DOHH2 (cell line): ENCODE measurements around the gene FAM184B.

Experiments used
- H3F3A ChIP-seq: fragments of 200-600 bp; sonication (generic), shearing (Covaris generic); 2 replicates; pipeline ENCODE4 v1.6.0; 2016; ENCODE audit warnings: antibody characterized with exemption, mild to moderate bottlenecking; ENCODE audit not compliant: control insufficient read depth, insufficient read depth
- H3K27ac ChIP-seq: fragments of 200-600 bp; sonication (generic); 2 replicates; pipeline ENCODE4 v1.5.1; 2014; ENCODE audit warnings: low read depth, mild to moderate bottlenecking, low read length, moderate library complexity
- H3K27me3 ChIP-seq: fragments of 200-600 bp; sonication (generic); 2 replicates; pipeline ENCODE4 v1.6.1; 2014; ENCODE audit warnings: mild to moderate bottlenecking, low read length, mixed read lengths; ENCODE audit not compliant: control insufficient read depth
- H3K36me3 ChIP-seq: fragments of 200-600 bp; sonication (generic); 2 replicates; pipeline ENCODE4 v1.6.1; 2014; ENCODE audit warnings: mild to moderate bottlenecking, low read length, moderate library complexity, mixed read lengths; ENCODE audit not compliant: control insufficient read depth
- H3K4me1 ChIP-seq: fragments of 200-600 bp; sonication (generic); 2 replicates; pipeline ENCODE4 v1.6.1; 2014; ENCODE audit warnings: mild to moderate bottlenecking, low read length, mixed read lengths; ENCODE audit not compliant: control insufficient read depth
- H3K4me2 ChIP-seq: fragments of 200-600 bp; sonication (generic); 2 replicates; pipeline ENCODE4 v1.6.0; 2014; ENCODE audit warnings: mild to moderate bottlenecking, low read length, moderate library complexity
- H3K4me3 ChIP-seq: fragments of 200-600 bp; sonication (generic); 2 replicates; pipeline ENCODE4 v1.5.1; 2014; ENCODE audit warnings: mild to moderate bottlenecking, low read length, mixed read lengths
- H3K79me2 ChIP-seq: fragments of 200-600 bp; sonication (generic); 2 replicates; pipeline ENCODE4 v1.6.1; 2014; ENCODE audit warnings: mild to moderate bottlenecking, low read length, mixed read lengths; ENCODE audit not compliant: control insufficient read depth
- H3K9me2 ChIP-seq: fragments of 200-600 bp; sonication (generic); replicated peaks from 2 replicates; pipeline ENCODE4 v1.6.1; 2014; ENCODE audit warnings: mild to moderate bottlenecking, low read length, mixed read lengths; ENCODE audit not compliant: control insufficient read depth
- H3K9me3 ChIP-seq: fragments of 200-600 bp; sonication (generic); 2 replicates; pipeline ENCODE4 v1.6.1; 2014; ENCODE audit warnings: antibody characterized with exemption, low read length, mixed read lengths; ENCODE audit not compliant: control insufficient read depth, insufficient read depth
- H4K20me1 ChIP-seq: fragments of 200-600 bp; sonication (generic); 2 replicates; pipeline ENCODE4 v1.6.0; 2014; ENCODE audit warnings: low read depth, mild to moderate bottlenecking, antibody characterized with exemption, low read length, moderate library complexity; ENCODE audit not compliant: control insufficient read depth, insufficient read depth
- CTCF ChIP-seq: fragments of 200-600 bp; sonication (generic); IDR thresholded peaks from one replicate; pipeline ENCODE4 v1.5.1; 2014; ENCODE audit warnings: antibody characterized with exemption, mild to moderate bottlenecking, low read depth, low read length; ENCODE audit not compliant: poor library complexity, severe bottlenecking
- EZH2phosphoT487 ChIP-seq: fragments of 200-600 bp; sonication (generic); IDR thresholded peaks from 2 replicates; pipeline ENCODE4 v1.6.1; 2017; ENCODE audit warnings: borderline replicate concordance, mild to moderate bottlenecking, antibody characterized with exemption, low read length, moderate library complexity, mixed read lengths

Gene FAM184B

DNA sequence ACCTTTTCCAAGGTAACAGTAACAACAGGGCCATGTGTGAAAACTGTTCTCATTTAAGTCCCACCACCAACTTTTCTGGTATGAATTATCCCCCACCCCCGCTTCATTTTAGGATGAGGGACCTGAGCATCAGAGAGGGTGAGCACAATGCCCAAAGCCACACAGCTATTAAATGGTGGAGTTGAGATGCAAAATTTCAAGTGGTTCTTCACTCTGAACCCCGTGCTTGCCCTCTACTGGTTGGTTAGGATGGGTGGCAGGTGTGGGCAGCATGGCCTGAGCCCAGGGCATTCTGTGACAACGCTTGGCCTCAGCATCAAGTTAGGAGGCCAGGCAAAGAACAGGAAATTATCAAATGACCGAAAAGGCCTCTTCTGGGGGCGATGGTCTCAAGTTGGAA lies 133.5 kb downstream of the FAM184B start:
- Histone ChIP-seq H3K36me3 (no peaks in the 10 kb centered on the region), H3K27ac (no peak overlapping the region), H3F3A (no peaks in the 10 kb centered on the region), H3K4me1 (no peaks in the 10 kb centered on the region), H4K20me1 (no peaks in the 10 kb centered on the region), H3K9me3 (no peaks in the 10 kb centered on the region), H3K4me2 (no peak overlapping the region), H3K4me3 (no peak overlapping the region), H3K9me2 (no peaks in the 10 kb centered on the region), H3K27me3 (peaks cover 2% of the 10 kb centered on the region; the same call in 1 of the 2 replicates), H3K79me2 (no peaks in the 10 kb centered on the region)
- TF ChIP-seq CTCF (peak; percentile 28), EZH2phosphoT487 (no peak)

- H3K27me3 ChIP-seq = peaks cover 2% of the 10 kb centered on the region; the same call in 1 of the 2 replicates
- H3K9me3 ChIP-seq = no peaks in the 10 kb centered on the region
- no peaks in the 10 kb centered on the region for H4K20me1 ChIP-seq
- no peak overlapping the region for H3K4me2 ChIP-seq
- no peaks in the 10 kb centered on the region for H3F3A ChIP-seq
- no peaks in the 10 kb centered on the region for H3K4me1 ChIP-seq
- no peak overlapping the region for H3K27ac ChIP-seq
- no peaks in the 10 kb centered on the region for H3K36me3 ChIP-seq
- TF ChIP-seq CTCF = no peak
- TF ChIP-seq EZH2phosphoT487 = no peak
- H3K4me3 ChIP-seq = no peak overlapping the region
- no peaks in the 10 kb centered on the region for H3K79me2 ChIP-seq
- H3K9me2 ChIP-seq = no peaks in the 10 kb centered on the region
Measured at GRCh38 chr4:17647176-17647806, 134.1 kb downstream of the FAM184B start.

DNA sequence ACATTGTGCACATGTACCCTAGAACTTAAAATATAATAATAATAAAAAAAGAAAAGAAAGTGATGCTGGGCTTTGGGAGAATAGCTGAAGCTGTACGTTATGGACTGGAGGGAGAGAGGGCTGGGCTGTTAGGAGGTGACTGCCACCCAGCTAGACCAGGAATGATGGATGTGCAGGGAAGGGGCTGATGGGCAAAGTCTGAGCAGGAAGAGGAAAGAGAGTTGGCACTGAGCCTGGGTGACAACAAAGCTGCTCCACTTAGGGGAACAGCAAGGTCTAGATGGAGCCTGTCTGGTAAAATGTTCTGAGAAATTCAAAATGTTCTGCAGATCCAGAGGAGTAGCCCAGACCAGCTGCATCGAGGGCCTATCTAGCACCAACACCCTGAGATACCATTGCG lies 134.7 kb downstream of the FAM184B start:
- H3K27ac ChIP-seq = no peak overlapping the region
- no peaks in the 10 kb centered on the region for H3K9me2 ChIP-seq
- H3K27me3 ChIP-seq = peaks cover 2% of the 10 kb centered on the region; the same call in 1 of the 2 replicates
- H3K4me1 ChIP-seq = no peaks in the 10 kb centered on the region
- H3K9me3 ChIP-seq = no peaks in the 10 kb centered on the region
- TF ChIP-seq CTCF (no peak), EZH2phosphoT487 (no peak)
- no peaks in the 10 kb centered on the region for H4K20me1 ChIP-seq
- no peaks in the 10 kb centered on the region for H3K36me3 ChIP-seq
- H3F3A ChIP-seq = no peaks in the 10 kb centered on the region
- no peak overlapping the region for H3K4me2 ChIP-seq
- no peaks in the 10 kb centered on the region for H3K79me2 ChIP-seq
- no peak overlapping the region for H3K4me3 ChIP-seq
